ENCODE results near the gene BCL2L14. TPM values are rescaled to one million over a fixed set of nuclear protein-coding genes. Genes with fewer than 3 reads are reported as not detected.

The BCL2L14 gene
- total and polyA plus RNA-seq, 9 of the 15 experiments (the other 6 are each of a cell fraction or from before 2014, with no cell fraction given) = not detected

- peaks cover 5 to 25% of the 10 kb centered on the region in 2 experiments; a peak in 3 of 5 replicates for H3K27me3 ChIP-seq (ENCODE audit: control insufficient read depth in 2 of 2, insufficient read depth in 2 of 2, low read length in 2 of 2)
- no peaks in the 10 kb centered on the region for H3K9me1 ChIP-seq (ENCODE audit: control insufficient read depth, insufficient read depth, low read length)
- intact Hi-C loops (cut with micrococcal nuclease) (no loop called here), in situ Hi-C loops (cut with MboI) (no loop called here)
- ChIA-PET CTCF (ENCODE audit: low intra/inter-chr PET ratio) (no interaction called here), POLR2A (interaction anchor here (0.7 kb wide), 1 partner anchor 47 kb away, joined by 3 read pairs; no protein-coding TSS in a partner anchor)
- H3K9ac ChIP-seq (ENCODE audit: insufficient read depth in 1 of 2, low read depth in 2 of 2, low read length in 2 of 2) = no peak overlapping the region
- H3K4me3 ChIP-seq = no peak overlapping the region
- H3K36me3 ChIP-seq (ENCODE audit: control insufficient read depth, insufficient read depth, low read length) = no peaks in the 10 kb centered on the region
- H2AFZ ChIP-seq (ENCODE audit: low read depth, low read length) = no peak overlapping the region
- no peak for ATAC-seq
- no peaks in the 10 kb centered on the region for H3K9me3 ChIP-seq (replicated peaks; ENCODE audit: control insufficient read depth, insufficient read depth, low read depth, low read length)
- WGBS (ENCODE audit: insufficient coverage, low coverage, missing lambda C conversion rate) = 19% methylated on average over 7 of the region's 7 CpGs
- H3K27ac ChIP-seq (ENCODE audit: extremely low read depth, low read depth, low read length) = no peak overlapping the region
- no peak for FAIRE-seq
- H3K79me2 ChIP-seq (ENCODE audit: control insufficient read depth, insufficient read depth, low read length) = no peaks in the 10 kb centered on the region
- no peak overlapping the region for H3K4me2 ChIP-seq (ENCODE audit: insufficient read depth, low read length)
- DNase-seq (ENCODE audit: extremely low read depth in 1 of 4, low spot score in 3 of 4) = no peak
- no peaks in the 10 kb centered on the region for H4K20me1 ChIP-seq (replicated peaks; ENCODE audit: control insufficient read depth, insufficient read depth, low read length)
- no peaks in the 10 kb centered on the region; a peak in 1 of 5 replicates for H3K4me1 ChIP-seq (replicated peaks in 1 of 2; ENCODE audit: control insufficient read depth in 2 of 2, insufficient read depth in 2 of 2, low read length in 2 of 2)
- BruUV-seq (replicated peaks) = no TSS peak
- TF ChIP-seq E4F1 (CRISPR knock-in tag; IDR thresholded peaks at IDR 0.05; ENCODE audit: borderline replicate concordance) = no peak
- no peak for TF ChIP-seq SAFB2 (IDR thresholded peaks at IDR 0.05; ENCODE audit: borderline replicate concordance, low read depth, low read length, severe bottlenecking)
- no peak for TF ChIP-seq ZNF584 (CRISPR knock-in tag; IDR thresholded peaks at IDR 0.05; ENCODE audit: low read depth)
- TF ChIP-seq ZNF79 (CRISPR knock-in tag; IDR thresholded peaks at IDR 0.05; ENCODE audit: low read depth) = no peak
- no peak for TF ChIP-seq MCM7 (IDR thresholded peaks at IDR 0.05)
- TF ChIP-seq TAL1 (IDR thresholded peaks at IDR 0.05) = no peak
- no peak for TF ChIP-seq ZNF41 (CRISPR knock-in tag; conservative IDR thresholded peaks at IDR 0.05)
- no peak for TF ChIP-seq BRF2 (IDR thresholded peaks at IDR 0.05; ENCODE audit: borderline replicate concordance, insufficient read depth, insufficient read length)
- no peak for TF ChIP-seq CHD1 (IDR thresholded peaks at IDR 0.05; ENCODE audit: low read length)
- no peak for TF ChIP-seq MTA2 (IDR thresholded peaks at IDR 0.05; ENCODE audit: low read depth)
- no peak for TF ChIP-seq PBX2 (CRISPR knock-in tag; IDR thresholded peaks at IDR 0.05; ENCODE audit: low read depth)
- TF ChIP-seq PBX2 (tag; conservative IDR thresholded peaks at IDR 0.05; ENCODE audit: low read depth) = no peak
- TF ChIP-seq CREB3L1 (IDR thresholded peaks at IDR 0.05; ENCODE audit: borderline replicate concordance, low read depth) = no peak
- no peak for TF ChIP-seq ZNF174 (CRISPR knock-in tag; IDR thresholded peaks at IDR 0.05)
- TF ChIP-seq ZNF212 (CRISPR knock-in tag; IDR thresholded peaks at IDR 0.05) = no peak
- no peak for TF ChIP-seq RBM14 (IDR thresholded peaks at IDR 0.05; ENCODE audit: borderline replicate concordance, insufficient read depth, low read depth, low read length)
These were observed 22.0 kb upstream of the BCL2L14 start for GRCh38 chr12:12048714-12049113.

Measured in K562 (cell line).